Hematopoietic multipotent progenitor cell treated with erythropoietin and hydrocortisone succinate and interleukin-3 and kit ligand, for 17 days (in vitro differentiated cells): ENCODE results near the gene CHMP3.
"Not testable (repeated sequence)": the region's sequence is repeated elsewhere in the genome, so short reads cannot be mapped to it uniquely, and the experiment has no call there.

Experiments used
- DNase-seq: peaks from one replicate; pipeline ENCODE4 v3.0.0-alpha.2; 2015; ENCODE audit warnings: low spot score

CHMP3 gene

GRCh38 chr2:86562922-86563649 is at the start of gene CHMP3:
Gene CHMP3, minus strand, starts transcription at chr2:86563443. Its CDS starts 95 bp downstream, at chr2:86563348.
- peak; percentile 99 for DNase-seq

DNA sequence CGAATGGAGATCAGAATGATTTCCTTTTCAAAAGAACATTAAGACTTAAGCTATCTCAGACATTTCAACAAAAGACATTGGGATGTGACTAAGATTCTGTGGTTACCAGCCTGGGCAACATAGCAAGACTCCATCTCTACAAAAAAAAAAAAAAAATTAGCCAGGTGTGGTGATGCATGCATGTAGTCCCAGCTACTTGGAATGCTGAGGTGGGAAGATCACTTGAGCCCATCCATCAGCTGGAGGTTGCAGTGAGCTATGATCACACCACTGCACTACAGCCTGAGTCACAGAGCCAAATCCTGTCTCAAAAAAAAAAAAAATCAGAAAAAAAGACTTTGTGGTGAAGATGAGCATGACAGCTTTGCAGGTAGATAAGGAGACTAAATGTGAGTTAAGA is 47.6 kb upstream of the CHMP3 start:
- DNase-seq: no peak

DNA sequence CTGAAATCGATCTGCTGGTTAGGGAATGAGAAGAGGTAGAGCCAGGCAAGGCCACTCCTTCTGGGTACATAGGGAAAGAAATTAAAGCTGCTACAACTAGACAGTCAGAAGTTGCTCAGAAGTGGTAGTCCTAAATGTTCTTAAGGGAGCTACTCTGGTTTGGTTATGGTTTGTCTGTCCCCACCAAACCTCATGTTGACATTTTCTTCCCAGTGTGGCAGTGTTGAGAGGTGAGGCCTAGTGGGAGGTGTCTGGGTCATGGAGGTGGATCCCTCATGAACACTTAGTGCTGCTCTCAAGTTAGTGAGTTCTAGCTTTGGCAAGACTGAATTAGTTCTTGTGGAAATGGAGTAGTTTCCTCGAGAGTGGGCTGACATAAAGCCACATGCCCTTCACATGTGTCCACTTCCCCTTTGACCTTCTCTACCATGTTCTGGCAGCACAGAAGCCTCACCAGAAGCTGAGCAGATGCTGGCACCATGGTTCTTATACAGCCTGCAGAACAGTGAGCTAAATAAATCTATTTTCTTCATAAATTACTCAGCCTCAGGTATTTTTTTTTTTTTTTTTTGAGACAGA is 45.7 kb upstream of the CHMP3 start:
- no peak for DNase-seq

DNA sequence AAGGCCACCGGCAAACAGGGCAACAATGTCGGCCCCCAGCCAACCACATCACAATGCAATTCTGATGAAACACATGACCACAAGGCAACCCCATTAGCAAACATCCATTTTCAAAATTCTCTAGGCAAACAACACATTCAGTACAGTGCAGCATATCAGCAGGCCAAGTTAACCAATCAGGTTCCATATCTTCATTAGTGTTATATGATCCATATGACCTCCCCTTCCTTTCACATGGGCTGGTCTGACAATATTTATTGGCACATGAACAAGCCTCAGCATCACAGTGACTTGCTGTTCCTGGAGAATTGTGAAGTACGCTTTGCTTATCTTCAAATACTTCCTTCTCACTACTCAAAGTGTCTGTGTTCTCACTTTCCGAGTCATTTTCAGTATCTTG is 40.7 kb upstream of the CHMP3 start:
- DNase-seq: no peak

- DNase-seq: no peak
Measured at GRCh38 chr2:86598966-86599365, 35.7 kb upstream of the CHMP3 start.

- DNase-seq: no peak
Measured at GRCh38 chr2:86596118-86596517, 32.9 kb upstream of the CHMP3 start.

DNA sequence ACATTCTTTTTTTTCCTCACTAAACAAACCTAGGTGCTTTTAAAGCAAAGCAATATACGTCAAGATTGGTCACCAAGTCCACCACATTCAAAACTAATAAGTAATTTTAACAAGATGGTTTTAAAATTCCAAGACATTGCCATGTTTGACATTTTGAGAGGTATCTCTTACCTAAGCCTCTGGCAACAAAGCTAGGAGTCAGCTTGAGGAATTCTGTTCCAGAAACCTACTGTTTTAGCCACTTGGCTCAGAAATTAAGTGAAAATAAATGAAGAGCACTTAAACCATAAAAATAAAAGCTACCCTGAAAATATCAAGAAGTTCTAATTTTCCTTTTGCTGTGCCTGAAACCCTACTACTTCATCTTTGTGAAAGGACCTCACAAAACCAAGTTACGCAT is 30.0 kb upstream of the CHMP3 start:
- DNase-seq: no peak

GRCh38 chr2:86592547-86593230 is 29.4 kb upstream of the CHMP3 start:
- DNase-seq: no peak

DNA sequence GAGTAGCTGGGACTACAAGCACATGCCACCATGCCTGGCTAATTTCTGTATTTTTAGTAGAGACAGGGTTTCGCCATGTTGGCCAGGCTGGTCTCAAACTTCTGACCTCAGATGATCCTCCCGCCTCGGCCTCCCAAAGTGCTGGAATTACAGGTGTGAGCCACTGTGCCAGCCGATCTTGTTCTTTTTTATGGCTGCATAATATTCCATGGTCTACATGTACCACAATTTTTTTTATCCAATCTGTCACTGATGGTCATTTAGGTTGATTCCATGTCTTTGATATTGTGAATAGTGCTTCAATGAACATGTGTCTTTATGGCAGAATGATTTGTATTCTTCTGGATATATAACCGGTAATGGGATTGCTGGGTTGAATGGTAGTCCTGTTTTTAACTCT is 26.5 kb upstream of the CHMP3 start:
- not testable (repeated sequence) for DNase-seq

DNA sequence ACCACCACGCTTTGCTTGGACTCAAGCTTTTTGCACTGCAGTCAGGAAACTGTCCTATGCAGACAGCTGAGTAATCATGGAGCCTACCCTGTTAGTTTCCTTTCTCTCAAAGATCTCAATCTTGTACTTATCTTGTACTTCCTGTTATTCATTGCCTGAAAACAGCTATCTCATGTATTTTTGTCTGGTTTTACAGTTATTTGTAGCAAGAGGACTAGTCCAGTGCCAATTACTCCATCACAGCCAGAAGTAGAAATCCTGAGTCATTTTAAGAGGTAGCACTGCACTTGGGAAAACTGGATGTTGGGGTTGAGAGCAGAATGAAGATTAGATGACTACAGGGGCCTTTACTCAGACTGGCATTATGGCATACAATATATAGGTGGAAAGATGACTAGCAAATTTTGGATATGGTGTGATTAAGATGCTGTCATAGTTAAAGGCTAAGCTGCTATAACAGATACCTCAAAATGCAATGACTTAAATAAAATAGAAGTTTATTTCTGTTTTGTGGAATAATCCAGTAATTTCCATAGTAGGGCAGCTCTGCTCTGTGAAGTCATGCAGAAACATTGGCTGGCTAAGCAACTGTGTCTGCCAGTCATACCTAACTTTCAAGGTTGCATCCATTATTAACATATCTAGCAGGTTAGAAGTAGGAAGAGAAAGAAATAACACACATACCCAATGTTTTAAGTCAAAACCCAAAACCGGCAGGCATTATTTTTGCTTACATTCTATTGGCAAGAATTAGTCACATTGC is 21.1 kb upstream of the CHMP3 start:
- no peak for DNase-seq

DNA sequence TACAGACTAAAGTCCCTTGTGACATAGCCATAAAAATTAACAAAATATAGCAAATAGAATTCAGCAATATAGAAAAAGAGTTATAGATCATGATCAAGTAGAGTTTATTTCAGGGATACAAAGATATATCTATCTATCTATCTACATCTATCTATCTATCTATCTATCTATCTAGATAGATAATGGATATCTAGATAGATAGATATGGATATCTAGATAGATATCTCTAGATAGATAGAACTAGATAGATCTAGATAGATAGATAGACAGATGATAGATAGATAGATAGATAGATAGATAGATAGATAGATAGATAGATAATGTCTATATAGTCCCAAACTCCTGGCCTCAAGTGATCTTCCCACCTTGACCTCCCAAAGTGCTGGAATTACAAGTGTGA is 17.3 kb upstream of the CHMP3 start:
- no peak for DNase-seq

GRCh38 chr2:86577817-86578456 is 14.7 kb upstream of the CHMP3 start:
- DNase-seq: no peak

- DNase-seq: no peak
Measured at GRCh38 chr2:86570059-86570458, 6.8 kb upstream of the CHMP3 start.

GRCh38 chr2:86566821-86567190 is 3.6 kb upstream of the CHMP3 start:
- DNase-seq: no peak

- no peak for DNase-seq
Measured at GRCh38 chr2:86566158-86566820, 3.0 kb upstream of the CHMP3 start.

DNA sequence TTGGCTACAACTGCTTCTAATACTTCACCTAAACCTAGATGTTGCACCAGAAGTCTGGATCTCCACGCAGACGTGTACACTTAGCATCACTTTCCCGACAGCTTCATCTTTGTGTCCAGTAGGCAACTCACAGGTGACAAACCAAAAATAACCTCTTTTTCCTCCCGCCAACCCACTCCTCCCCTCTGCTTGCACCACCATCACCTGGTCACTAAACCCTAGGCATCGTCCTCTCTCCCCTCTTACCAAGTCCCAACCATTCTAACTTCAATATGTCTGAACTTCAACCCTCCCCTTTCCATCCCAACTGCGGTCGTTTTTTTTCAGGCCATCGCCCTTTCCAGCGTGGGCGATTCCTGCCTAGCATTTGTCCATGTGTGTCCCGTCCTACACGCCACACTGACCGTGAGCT is 413 bp upstream of the CHMP3 start:
- no peak for DNase-seq

- DNase-seq: no peak
Measured at GRCh38 chr2:86562485-86562921, 740 bp downstream of the CHMP3 start.

GRCh38 chr2:86557836-86558235 is 5.4 kb downstream of the CHMP3 start:
- DNase-seq: no peak

DNA sequence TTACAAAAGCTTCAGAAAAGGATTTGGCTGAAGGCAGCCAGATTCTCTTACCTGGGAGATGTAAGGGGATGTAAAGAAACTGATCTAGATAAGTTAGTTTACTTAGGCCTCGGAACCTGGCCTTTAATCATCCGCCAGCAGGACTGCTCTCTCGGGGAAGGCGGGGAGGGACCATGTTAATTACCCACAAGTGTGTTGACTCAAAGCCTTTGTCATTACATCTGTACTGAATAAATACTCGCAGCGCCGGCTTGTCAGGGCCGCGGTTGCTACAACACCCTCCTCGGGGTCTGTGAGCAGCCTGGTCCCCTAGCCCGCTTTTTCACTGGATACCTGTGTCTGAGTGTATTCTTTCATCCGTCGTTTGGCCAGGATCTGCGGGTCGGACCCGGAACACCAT is 6.7 kb downstream of the CHMP3 start:
- DNase-seq: no peak

GRCh38 chr2:86552889-86553288 is 10.4 kb downstream of the CHMP3 start:
- DNase-seq: no peak

DNA sequence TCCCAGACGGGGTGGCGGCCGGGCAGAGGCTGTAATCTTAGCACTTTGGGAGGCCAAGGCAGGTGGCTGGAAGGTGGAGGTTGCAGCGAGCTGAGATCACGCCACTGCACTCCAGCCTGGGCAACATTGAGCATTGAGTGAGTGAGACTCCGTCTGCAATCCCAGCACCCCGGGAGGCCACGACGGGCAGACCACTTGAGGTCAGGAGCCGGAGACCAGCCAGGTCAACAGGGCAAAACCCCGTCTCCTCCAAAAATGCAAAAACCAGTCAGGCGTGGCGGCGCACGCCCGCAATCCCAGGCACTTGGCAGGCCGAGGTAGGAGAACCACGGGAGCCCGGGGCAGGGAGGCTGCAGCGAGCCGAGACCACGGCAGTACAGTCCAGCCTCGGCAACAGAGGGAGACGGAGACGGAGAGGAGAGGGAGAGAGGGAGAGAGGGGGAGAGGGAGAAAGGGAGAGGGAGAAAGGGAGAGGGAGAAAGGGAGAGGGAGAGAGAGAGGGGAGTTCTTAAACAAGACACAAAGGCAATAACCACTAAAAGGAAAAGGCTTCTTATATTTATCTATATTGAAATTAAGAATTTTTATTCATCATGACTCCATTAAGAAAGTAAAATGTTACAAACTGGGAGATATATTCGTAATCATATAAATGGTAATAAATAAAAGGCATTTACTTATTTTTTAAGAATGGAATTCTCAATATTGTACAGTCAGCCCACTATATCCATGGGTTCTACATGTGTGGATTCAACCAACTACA is 13.1 kb downstream of the CHMP3 start:
- DNase-seq: not testable (repeated sequence)
